ENCODE measurements around the gene LPIN1.

DNA sequence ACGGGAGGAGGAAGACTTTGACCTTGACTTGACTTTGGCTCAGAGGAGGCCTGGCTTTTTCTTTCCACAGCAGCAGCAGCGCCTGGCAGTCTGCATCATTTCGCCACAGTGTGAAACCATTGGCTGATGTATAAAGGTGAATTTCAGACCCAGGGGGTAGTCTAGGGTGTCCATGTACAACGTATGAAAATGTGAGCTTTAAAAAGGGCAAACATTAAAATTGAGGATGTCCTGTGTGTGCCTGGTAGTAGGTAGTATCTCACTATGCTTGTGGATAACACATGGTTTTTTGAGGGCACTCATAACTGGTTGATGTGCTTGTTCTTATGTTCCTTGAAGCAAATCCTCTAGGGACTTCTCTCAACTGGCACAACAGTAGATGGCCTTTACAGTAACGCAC lies 86.1 kb downstream of the LPIN1 start:
- TF ChIP-seq EZH2 (IDR thresholded peaks at IDR 0.05; ENCODE audit: borderline replicate concordance, low read depth, low read length, poor library complexity, severe bottlenecking), result no peak
- TF ChIP-seq, protein P1, sequence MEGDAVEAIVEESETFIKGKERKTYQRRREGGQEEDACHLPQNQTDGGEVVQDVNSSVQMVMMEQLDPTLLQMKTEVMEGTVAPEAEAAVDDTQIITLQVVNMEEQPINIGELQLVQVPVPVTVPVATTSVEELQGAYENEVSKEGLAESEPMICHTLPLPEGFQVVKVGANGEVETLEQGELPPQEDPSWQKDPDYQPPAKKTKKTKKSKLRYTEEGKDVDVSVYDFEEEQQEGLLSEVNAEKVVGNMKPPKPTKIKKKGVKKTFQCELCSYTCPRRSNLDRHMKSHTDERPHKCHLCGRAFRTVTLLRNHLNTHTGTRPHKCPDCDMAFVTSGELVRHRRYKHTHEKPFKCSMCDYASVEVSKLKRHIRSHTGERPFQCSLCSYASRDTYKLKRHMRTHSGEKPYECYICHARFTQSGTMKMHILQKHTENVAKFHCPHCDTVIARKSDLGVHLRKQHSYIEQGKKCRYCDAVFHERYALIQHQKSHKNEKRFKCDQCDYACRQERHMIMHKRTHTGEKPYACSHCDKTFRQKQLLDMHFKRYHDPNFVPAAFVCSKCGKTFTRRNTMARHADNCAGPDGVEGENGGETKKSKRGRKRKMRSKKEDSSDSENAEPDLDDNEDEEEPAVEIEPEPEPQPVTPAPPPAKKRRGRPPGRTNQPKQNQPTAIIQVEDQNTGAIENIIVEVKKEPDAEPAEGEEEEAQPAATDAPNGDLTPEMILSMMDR (conservative IDR thresholded peaks at IDR 0.05; ENCODE audit: low read depth, low read length), result no peak
